Activated CD4-positive, alpha-beta T cell treated with anti-CD3 and anti-CD28 coated beads, Interleukin-2, amount 10 ng/mL, durations not matched to agents 7 days and 5 days (primary cell): ENCODE results near the gene AKNAD1. TPM values are rescaled to one million over a fixed set of nuclear protein-coding genes. Genes with fewer than 3 reads are reported as not detected.

ENCODE experiments used
- CTCF ChIA-PET: fragments of 350-600 bp; sonication (Branson Sonifier 250); formaldehyde crosslinking; loops from one replicate; lab custom pipeline; 2021; ENCODE audit warnings: antibody characterized with exemption; lab: Charles Lee
- POLR2A ChIA-PET: fragments of 350-600 bp; sonication (Branson Sonifier 250); formaldehyde crosslinking; loops from one replicate; lab custom pipeline; 2021; ENCODE audit warnings: antibody characterized with exemption; lab: Charles Lee
- DNase-seq: peaks from one replicate; pipeline ENCODE4 v3.0.0-alpha.2; 2020
- H3K27ac Mint-ChIP-seq: one replicate; pipeline ENCODE4 v1.8.0; 2021; ENCODE audit warnings: mild to moderate bottlenecking, moderate library complexity, mixed read lengths
- H3K27me3 Mint-ChIP-seq: one replicate; pipeline ENCODE4 v1.8.0; 2021; ENCODE audit warnings: mixed read lengths
- H3K36me3 Mint-ChIP-seq: one replicate; pipeline ENCODE4 v1.8.0; 2021; ENCODE audit warnings: low read depth, mixed read lengths
- H3K4me1 Mint-ChIP-seq: one replicate; pipeline ENCODE4 v1.8.0; 2021; ENCODE audit warnings: mixed read lengths
- H3K4me3 Mint-ChIP-seq: one replicate; pipeline ENCODE4 v1.8.0; 2021; ENCODE audit warnings: mild to moderate bottlenecking, moderate library complexity, mixed read lengths
- H3K9me3 Mint-ChIP-seq: one replicate; pipeline ENCODE4 v1.8.0; 2021; ENCODE audit warnings: mixed read lengths
- total RNA-seq, 2 experiments: library from RNA; stranded (reverse); gene quantifications; one replicate each; pipeline ENCODE4 v1.2.3, GENCODE V29; 2021

The AKNAD1 gene
- total RNA-seq, 2 experiments from 2014 or later = not detected

GRCh38 chr1:108881369-108881768, 24.5 kb upstream of the AKNAD1 start:
- POLR2A ChIA-PET = no interaction called here

GRCh38 chr1:108880850-108881249, 24.0 kb upstream of the AKNAD1 start:
- Mint-ChIP-seq H3K4me3 (no peak overlapping the region), H3K27ac (no peak overlapping the region), H3K9me3 (no peaks in the 10 kb centered on the region), H3K27me3 (peaks cover 4% of the 10 kb centered on the region), H3K36me3 (peaks cover 5% of the 10 kb centered on the region), H3K4me1 (peaks cover 29% of the 10 kb centered on the region)
- ChIA-PET POLR2A (no interaction called here), CTCF (interaction anchor here (0.6 to 0.8 kb wide), 2 partner anchors 43 to 53 kb away, joined by 3 to 4 read pairs; no protein-coding TSS in a partner anchor)
- no peak for DNase-seq

More at GRCh38 chr1:108881369-108881768, 24.5 kb upstream of the AKNAD1 start:
- no peak for DNase-seq
- H3K4me1 Mint-ChIP-seq = peaks cover 26% of the 10 kb centered on the region
- peaks cover 5% of the 10 kb centered on the region for H3K36me3 Mint-ChIP-seq
- H3K27me3 Mint-ChIP-seq = peaks cover 4% of the 10 kb centered on the region
- no peak overlapping the region for H3K4me3 Mint-ChIP-seq
- CTCF ChIA-PET = no interaction called here
- no peak overlapping the region for H3K27ac Mint-ChIP-seq
- H3K9me3 Mint-ChIP-seq = no peaks in the 10 kb centered on the region

GRCh38 chr1:108878678-108879077, 21.8 kb upstream of the AKNAD1 start:
- Mint-ChIP-seq H3K9me3 (no peaks in the 10 kb centered on the region), H3K27me3 (peaks cover 11% of the 10 kb centered on the region), H3K4me1 (peaks cover 32% of the 10 kb centered on the region), H3K4me3 (no peak overlapping the region), H3K27ac (no peak overlapping the region), H3K36me3 (peaks cover 5% of the 10 kb centered on the region)
- ChIA-PET POLR2A (no interaction called here), CTCF (no interaction called here)
- DNase-seq = no peak

GRCh38 chr1:108878160-108878469, 21.2 kb upstream of the AKNAD1 start:
- H3K36me3 Mint-ChIP-seq = peaks cover 5% of the 10 kb centered on the region
- DNase-seq = no peak
- peak overlapping the region; percentile 94 for H3K27ac Mint-ChIP-seq
- H3K9me3 Mint-ChIP-seq = no peaks in the 10 kb centered on the region
- peak overlapping the region; percentile 96 for H3K4me3 Mint-ChIP-seq
- H3K27me3 Mint-ChIP-seq = peaks cover 13% of the 10 kb centered on the region
- ChIA-PET CTCF (no interaction called here), POLR2A (interaction anchor here (0.7 kb wide), 1 partner anchor 133 kb away, joined by 4 read pairs; no protein-coding TSS in a partner anchor)
- H3K4me1 Mint-ChIP-seq = peaks cover 32% of the 10 kb centered on the region

- DNase-seq = no peak
- CTCF ChIA-PET = no interaction called here
- peaks cover 5% of the 10 kb centered on the region for H3K36me3 Mint-ChIP-seq
- peak overlapping the region; percentile 96 for H3K4me3 Mint-ChIP-seq
- POLR2A ChIA-PET = interaction anchor here (0.7 kb wide), 1 partner anchor 134 kb away, joined by 4 read pairs; no protein-coding TSS in a partner anchor
- peaks cover 13% of the 10 kb centered on the region for H3K27me3 Mint-ChIP-seq
- H3K9me3 Mint-ChIP-seq = no peaks in the 10 kb centered on the region
- H3K4me1 Mint-ChIP-seq = peaks cover 32% of the 10 kb centered on the region
- peak overlapping the region; percentile 94 for H3K27ac Mint-ChIP-seq
Observed at GRCh38 chr1:108877348-108878159, 20.7 kb upstream of the AKNAD1 start.

GRCh38 chr1:108871050-108871724, 14.3 kb upstream of the AKNAD1 start:
- peaks cover 4% of the 10 kb centered on the region for H3K4me1 Mint-ChIP-seq
- H3K36me3 Mint-ChIP-seq = no peaks in the 10 kb centered on the region
- peaks cover 34% of the 10 kb centered on the region for H3K27me3 Mint-ChIP-seq
- POLR2A ChIA-PET = no interaction called here
- CTCF ChIA-PET = no interaction called here
- H3K9me3 Mint-ChIP-seq = no peaks in the 10 kb centered on the region
- no peak overlapping the region for H3K4me3 Mint-ChIP-seq
- H3K27ac Mint-ChIP-seq = no peak overlapping the region
- no peak for DNase-seq

GRCh38 chr1:108865316-108865910, 8.5 kb upstream of the AKNAD1 start:
- H3K9me3 Mint-ChIP-seq = no peaks in the 10 kb centered on the region
- ChIA-PET POLR2A (no interaction called here), CTCF (interaction anchor here (0.6 to 1.4 kb wide), 5 partner anchors 33 to 182 kb away, joined by 3 to 5 read pairs (median 4); no protein-coding TSS in a partner anchor)
- peaks cover 3% of the 10 kb centered on the region for H3K4me1 Mint-ChIP-seq
- H3K36me3 Mint-ChIP-seq = no peaks in the 10 kb centered on the region
- DNase-seq = no peak
- no peak overlapping the region for H3K4me3 Mint-ChIP-seq
- no peak overlapping the region for H3K27ac Mint-ChIP-seq
- H3K27me3 Mint-ChIP-seq = peaks cover 25% of the 10 kb centered on the region

GRCh38 chr1:108863984-108864383, 7.1 kb upstream of the AKNAD1 start:
- DNase-seq = no peak
- Mint-ChIP-seq H3K27ac (no peak overlapping the region), H3K9me3 (no peaks in the 10 kb centered on the region), H3K4me3 (no peak overlapping the region), H3K4me1 (peaks cover 3% of the 10 kb centered on the region), H3K27me3 (peaks cover 29% of the 10 kb centered on the region), H3K36me3 (no peaks in the 10 kb centered on the region)
- POLR2A ChIA-PET = no interaction called here
- CTCF ChIA-PET = no interaction called here

GRCh38 chr1:108862698-108863477, 6.0 kb upstream of the AKNAD1 start:
- H3K27me3 Mint-ChIP-seq = peaks cover 23% of the 10 kb centered on the region
- H3K9me3 Mint-ChIP-seq = no peaks in the 10 kb centered on the region
- no peak overlapping the region for H3K27ac Mint-ChIP-seq
- POLR2A ChIA-PET = no interaction called here
- CTCF ChIA-PET = interaction anchor here (1.3 kb wide), 1 partner anchor 10 kb away, joined by 3 read pairs; no protein-coding TSS in a partner anchor
- H3K36me3 Mint-ChIP-seq = no peaks in the 10 kb centered on the region
- H3K4me1 Mint-ChIP-seq = peaks cover 6% of the 10 kb centered on the region
- no peak overlapping the region for H3K4me3 Mint-ChIP-seq
- DNase-seq = no peak

GRCh38 chr1:108862017-108862610, 5.2 kb upstream of the AKNAD1 start:
- Mint-ChIP-seq H3K9me3 (no peaks in the 10 kb centered on the region), H3K4me3 (no peak overlapping the region), H3K4me1 (peaks cover 6% of the 10 kb centered on the region), H3K27me3 (peaks cover 18% of the 10 kb centered on the region), H3K36me3 (no peaks in the 10 kb centered on the region), H3K27ac (no peak overlapping the region)
- CTCF ChIA-PET = interaction anchor here (1.3 kb wide), 1 partner anchor 10 kb away, joined by 3 read pairs; no protein-coding TSS in a partner anchor
- POLR2A ChIA-PET = no interaction called here
- DNase-seq = no peak

GRCh38 chr1:108861566-108861965, 4.7 kb upstream of the AKNAD1 start:
- no peak for DNase-seq

More at GRCh38 chr1:108861566-108861965, 4.7 kb upstream of the AKNAD1 start:
- H3K4me1 Mint-ChIP-seq = peaks cover 6% of the 10 kb centered on the region
- POLR2A ChIA-PET = no interaction called here
- no peak overlapping the region for H3K27ac Mint-ChIP-seq
- peaks cover 14% of the 10 kb centered on the region for H3K27me3 Mint-ChIP-seq
- H3K4me3 Mint-ChIP-seq = no peak overlapping the region
- CTCF ChIA-PET = no interaction called here
- no peaks in the 10 kb centered on the region for H3K36me3 Mint-ChIP-seq
- no peaks in the 10 kb centered on the region for H3K9me3 Mint-ChIP-seq
